GM18861 (cell line): ENCODE results near the gene KHK.

ENCODE experiments used
- ATAC-seq: cut with Tn5 transposase; IDR thresholded peaks from one replicate; pipeline ENCODE4 v1.9.1; 2021; ENCODE audit not compliant: unreplicated experiment

KHK gene

DNA sequence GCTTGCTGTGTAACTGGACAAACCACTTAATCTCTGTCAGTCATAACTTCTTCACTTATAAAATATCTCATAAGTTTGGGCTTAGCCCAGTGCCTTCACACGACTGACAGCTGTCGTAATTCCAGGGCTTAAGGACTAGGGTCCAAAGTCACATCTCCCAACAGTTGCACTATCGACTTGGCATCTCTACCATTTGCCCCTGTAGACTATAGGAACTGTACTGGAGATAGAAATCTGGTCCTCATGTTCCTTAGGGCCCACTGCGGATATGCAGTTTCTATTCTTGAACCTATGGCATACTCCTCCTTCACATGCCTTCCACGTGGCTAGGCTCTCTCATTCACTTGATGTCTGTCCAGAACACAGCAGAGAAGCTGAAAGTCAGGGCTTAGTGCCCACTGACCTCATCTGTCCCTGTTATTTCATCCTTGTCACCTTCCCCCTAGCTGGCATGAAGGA, 39.7 kb downstream of the KHK start:
- no peak for ATAC-seq

DNA sequence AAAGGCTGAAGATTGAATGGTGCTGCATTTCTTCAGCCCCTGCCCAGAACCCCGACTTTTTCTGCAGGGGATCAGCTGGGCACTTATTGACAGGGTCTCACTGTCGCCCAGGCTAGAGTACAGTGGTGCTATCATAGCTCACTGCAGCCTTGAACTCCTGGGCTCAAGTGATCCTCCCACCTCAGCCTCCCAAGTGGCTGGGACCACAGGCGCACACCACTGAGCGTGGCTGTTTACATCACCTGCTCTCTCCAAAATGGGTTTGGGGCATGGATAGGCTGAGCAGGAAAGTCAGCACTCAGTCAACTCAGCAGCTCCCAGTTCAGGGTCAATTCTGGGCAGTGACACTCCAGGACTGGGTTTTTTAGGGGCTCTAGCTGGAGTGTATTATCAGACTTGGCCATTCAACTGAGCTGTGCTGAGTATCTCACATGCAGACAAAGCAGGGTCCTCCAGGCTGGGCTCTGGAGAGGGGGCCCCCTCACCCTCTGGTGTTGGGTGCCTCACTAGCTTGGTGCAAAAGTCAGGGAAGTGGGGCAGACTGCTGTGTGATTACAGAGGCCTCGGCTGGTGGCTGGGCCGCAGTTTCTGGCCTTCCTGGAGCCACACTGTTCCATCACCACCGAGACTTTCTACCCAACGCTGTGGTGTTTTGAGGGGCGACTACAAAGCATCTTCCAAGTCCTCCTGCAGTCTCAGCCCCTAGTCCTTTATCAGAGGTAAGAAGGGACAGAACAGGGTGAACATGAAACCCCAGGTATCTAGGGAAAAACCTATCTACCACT, 41.5 kb downstream of the KHK start:
- no peak for ATAC-seq

DNA sequence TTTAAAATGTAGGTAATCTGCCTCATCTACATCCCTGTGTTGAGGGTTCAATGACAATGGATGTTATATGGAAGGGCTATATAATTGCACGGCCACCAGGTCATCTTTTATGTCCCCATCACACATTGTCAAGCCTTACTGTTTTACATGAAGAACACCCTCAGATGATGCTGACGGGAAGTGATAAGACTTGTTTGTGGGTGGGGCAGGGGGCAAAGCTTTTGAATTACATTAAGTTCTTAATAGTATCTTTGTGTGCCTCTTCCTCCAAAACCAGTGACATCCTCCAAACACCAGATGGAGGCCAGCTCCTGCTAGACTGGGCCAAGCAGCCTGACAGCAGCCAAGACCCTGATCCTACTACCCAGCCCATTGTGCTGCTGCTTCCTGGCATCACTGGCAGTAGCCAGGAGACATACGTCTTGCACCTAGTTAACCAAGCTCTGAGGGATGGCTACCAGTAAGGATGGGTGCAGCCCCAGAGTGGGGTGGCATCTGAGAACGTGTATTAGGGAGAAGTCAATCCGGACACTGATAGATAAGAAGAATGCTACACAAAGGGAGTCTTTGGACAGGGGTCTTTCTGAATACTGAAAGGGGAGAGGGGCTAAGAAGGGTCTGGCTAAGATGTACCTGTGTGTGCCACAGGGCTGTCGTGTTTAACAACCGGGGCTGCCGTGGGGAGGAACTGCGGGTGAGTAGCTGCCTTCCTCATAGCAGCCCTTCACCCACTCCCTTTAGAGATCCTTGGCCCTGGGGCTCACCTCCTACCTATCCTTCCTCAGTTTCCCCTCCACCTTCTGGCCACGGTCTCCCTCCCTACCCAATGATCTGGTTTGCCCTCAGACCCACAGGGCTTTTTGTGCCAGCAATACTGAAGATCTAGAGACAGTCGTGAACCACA, 42.3 kb downstream of the KHK start:
- no peak for ATAC-seq

DNA sequence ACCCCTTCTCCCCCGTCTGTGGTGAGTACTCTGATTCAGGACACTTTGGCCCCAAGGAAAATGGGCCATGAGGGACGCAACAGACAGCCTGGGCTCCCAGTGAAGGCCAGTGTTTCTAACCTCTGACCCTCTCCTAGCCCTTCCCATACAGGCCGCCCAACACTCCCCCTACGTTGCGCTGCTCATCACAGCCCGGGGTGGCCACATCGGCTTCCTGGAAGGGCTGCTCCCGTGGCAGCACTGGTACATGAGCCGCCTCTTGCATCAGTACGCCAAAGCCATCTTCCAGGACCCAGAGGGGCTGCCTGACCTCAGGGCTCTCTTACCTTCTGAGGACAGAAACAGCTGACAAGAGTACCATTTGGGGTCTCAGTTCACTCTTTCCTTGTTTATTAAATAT, 43.8 kb downstream of the KHK start:
- ATAC-seq, result no peak

DNA sequence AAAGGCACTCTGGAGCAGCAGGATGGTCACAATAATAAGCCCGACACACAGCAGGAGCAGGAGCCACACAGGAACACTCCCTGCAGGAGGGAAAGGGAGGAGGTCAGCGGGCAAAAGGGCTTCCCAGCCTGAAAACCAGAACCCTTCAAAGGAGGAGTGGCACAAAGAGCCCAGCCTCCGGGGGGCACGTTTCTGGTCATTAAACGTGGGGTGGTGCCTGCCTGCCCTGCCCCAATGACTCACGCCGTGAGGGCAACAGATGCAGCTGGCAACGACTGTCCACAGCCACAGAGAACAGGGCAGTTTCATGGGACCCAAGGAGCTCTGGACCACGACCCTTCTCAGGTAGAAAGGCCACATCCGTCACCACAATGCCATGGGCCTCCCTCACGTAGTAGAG, 44.9 kb downstream of the KHK start:
- no peak for ATAC-seq

DNA sequence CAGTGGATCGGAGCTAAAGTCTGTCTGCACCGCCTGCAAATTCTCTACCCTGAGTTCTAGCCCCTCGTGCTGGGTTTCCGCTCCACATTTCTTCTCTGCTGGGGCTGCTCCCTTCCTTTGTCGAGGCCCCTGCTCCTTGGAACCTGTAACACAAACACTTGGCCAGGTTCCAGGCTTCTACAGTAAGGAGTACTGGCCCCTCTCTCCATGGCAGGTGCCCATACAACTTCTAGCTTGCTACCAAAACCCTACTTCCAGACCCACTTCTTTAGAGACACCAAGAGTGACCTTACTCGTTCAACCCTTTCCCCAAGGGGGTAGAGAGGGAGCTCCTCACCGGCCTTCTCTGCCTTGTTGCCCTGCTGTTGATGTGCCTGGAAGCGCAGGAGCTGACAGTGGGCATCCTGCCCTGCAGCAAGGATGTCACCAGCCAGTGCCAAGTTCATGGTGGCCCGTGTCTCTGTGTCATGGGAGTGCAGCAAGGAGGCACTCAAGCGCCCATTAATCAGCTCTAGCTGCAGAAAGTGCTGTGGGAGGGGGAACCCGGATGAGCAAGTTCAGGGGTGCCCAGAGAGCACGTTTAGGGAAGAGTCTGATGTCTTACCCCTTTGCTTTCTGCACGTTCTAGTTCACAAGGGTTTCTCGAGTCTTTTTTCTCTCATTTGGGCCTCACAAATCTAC, 46.8 kb downstream of the KHK start:
- no peak for ATAC-seq

DNA sequence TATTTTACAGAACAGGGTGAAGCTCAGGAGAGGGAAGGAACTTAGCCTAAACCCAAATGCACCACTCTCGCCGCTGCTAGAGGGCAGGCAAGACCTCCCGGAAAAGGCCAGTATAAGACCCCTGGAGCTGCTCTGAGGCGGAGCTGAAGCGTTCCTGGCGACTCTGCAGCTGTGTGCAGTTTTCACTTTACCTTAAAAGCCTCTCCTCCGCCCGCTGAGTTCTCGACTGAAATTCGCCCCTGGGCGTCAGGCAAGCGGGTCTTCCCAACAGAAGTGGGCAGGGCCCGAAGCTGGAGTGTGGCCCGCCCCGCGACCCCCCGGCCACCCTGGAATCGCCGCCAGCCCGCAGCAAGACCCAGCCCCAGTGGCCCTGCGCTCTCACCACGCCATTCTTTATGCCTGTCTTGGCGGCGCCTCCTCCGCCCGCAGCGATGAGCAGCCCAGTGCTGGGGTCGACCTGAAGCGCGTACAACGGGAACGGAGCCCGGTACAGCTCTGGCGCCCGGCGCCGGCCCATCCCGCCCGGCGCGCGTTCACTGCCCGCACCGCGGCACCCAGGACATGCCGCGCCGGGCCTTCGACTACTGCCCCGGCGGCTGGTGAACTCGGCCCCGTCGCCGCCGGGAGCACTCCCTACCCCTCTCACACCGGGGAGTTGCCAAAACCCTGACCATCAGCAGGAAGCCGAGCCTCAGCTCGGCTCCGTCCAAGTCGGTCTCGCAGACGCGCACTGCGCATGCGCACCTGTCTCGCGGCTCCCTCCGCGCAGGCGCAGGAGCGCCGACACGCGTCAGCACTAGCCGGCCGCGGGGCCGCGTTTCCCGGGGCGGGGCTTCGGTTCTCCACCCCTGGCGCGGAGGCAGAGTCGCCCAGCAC, 47.6 kb downstream of the KHK start, which contains the start of gene PREB:
TSS of gene PREB (minus strand) at position 732 of the 876 bp plus-strand sequence. CDS start at position 517, 215 bp downstream.
- peak; percentile 83 for ATAC-seq

DNA sequence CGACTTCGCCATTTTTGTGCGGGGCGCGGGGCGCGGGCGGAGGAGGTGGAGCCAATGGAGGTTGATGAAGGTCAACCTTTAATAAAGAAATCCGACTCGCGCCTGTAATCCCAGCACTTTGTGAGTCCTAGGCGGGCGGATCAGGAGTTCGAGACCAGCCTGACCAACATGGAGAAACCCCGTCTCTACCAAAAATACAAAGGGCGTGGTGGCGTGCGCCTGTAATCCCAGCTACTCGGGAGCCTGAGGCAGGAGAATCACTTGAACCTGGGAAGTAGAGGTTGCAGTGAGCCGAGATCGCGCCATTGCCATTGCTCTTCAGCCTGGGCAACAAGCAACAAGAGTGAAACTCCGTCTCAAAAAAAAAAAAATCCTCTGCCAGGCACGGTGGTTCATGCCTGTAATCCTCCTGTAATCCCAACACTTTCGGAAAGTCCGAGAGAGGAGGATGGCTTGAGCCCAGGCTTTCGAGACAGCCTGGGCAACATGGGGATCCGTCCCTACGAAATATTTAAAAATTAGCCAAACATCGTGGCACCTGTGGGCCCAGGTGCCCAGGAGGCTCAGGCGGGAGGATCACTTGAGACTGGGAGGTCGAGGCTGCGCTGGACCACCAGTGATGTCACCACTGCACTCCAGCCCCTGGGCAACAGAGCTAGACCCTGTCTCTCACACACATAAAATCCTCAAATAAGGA, 48.4 kb downstream of the KHK start:
- ATAC-seq, result no peak

DNA sequence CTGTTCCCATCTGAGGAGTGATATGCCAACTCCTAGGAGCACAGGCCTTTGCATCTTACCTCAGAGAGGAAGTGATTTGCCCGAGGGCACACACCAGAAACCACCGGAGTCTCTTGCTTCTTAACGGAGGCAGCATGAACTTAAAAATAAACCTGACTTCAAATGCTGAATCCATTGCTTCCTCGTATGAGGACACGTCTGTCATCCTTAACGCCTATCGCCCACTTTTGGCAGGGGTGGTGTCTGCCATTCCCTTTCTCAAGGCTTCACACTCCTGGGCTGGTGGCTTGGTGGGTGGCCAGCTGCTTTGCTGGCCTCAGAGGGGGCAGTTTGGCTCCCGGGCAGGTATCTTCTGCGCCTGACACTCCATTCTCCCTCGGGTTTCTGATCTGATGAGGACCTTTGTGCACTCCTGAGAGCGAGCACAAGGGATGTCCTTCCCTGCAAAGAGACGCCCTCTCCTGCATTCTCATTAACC, 48.9 kb downstream of the KHK start:
- ATAC-seq, result no peak

DNA sequence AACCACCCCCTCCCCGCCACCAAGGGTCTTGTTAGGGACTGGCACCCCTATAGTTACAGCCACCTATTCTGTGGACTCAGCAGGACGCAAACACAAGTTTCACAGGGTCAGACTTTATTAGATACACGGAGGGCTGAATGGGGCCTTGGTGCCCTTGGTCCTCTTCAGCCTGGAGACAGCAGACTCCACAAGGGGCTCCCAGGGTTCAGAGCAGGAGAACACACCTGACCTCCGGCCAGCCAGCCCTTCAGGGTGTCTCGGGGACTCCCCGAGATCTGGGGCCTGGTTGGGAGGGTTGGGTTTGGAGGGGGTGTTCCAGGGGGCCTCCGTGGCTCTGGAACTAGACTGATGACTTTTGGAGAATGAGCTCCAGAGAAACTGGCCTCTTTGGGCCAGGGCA, 50.2 kb downstream of the KHK start:
- no peak for ATAC-seq

DNA sequence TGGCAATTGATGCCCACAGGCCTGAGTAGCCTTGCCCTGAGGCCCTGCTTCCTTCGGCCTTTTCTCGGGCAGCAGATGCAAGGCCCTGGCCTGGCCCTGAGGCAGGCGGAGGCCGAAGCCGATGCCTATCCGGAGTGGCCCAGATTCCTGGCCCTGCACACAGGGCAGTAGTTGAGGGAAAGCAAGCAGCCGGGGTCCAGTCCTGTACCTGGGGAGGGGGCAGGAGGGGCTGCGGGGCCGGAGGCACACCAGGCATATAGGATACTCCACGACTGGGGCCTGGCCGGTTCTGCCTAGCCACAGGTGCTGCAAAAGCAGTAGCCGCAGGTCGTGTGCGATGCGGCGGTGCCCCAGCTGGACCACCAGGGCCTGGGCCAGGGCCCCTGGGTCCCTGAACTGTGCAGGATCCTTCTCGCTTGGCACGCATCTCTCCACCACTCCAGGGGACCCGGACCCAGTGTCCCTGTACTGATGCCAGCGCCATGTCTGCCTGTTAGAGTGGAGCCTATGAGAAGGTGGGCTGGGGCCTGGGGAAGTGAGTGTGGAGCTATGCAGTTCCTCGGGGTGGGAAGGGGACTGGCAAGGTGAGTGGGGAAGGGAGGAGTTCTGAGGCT, 50.9 kb downstream of the KHK start:
- ATAC-seq, result no peak

DNA sequence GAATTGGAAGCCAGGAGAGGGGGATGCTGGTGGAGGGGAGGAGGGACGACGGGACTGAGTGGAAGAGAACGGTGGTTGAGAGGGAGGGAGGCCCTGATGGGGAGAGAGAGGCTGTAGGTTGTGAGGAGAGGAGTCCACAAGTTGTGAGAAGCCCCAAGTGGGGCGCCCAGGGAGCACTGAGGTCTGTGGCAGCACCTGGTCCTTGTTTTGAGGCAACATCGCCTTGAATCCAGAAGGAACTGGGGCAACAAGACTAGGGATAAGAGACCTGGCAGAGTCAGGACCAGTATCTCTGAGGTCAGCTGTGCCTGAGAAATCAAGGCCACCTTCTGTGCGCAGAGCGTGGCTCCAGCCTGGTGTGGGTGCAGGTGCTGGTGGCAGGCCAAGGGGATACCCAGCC, 51.5 kb downstream of the KHK start:
- no peak for ATAC-seq

DNA sequence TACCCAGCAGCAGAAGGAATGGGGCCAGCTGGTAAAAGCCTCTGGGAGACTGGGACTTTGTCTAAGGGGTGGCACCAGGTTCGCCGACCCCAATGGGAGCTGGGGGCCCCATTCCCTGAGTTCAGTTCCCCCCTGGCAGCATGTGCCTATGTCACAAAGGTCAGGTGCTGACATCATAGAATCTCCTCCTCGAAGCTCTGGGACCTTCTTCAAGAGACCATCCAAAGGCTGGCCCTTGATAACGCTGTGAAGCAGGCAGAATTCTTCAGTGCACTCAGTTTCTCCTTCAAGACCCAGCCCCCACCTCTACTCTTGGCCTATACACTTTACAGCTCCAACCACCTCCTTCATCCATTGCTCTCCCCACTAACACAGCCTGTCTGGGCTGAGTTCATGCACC, 52.7 kb downstream of the KHK start, which contains the start of gene PRR30:
TSS of gene PRR30 (minus strand) at position 101 of the 400 bp plus-strand sequence. CDS start 1,081 bp downstream, outside the sequence.
- ATAC-seq, result no peak

DNA sequence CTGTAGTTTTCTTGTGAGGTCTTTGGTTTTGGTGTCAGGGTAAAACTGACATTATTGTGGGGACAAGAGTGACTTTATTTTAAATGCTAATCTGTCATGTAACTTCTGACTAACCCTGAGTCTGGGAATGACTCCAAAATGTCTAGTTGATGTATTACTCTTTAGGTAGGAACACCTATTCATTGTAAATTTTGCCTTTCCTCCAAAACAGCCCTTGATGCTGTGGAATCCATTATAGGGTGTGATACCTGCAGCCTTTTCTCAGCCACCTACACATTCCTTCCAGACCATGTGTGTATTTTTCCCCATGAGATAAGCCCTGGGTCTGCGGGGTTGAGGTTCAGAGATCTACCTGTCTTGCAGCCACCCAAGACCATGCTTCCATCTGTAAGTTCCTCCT, 56.7 kb downstream of the KHK start:
- no peak for ATAC-seq

DNA sequence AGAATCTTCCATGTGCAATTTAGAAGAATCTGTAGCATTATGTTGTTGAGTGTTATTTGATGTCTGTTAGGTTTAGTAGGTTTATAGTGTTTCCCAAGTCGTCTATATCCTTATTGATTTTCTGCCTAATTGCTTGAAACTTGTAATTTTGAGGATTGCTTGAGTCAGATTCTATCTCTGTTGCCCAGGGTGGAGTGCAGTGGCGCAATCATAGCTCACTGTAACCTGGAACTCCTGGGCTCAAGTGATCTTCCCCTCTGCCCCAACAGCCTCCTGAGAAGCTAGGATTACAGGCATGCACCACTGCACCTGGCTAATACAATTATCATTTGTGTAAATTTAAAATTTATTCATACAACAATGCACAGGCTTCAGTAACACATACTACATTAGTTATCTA, 59.1 kb downstream of the KHK start:
- no peak for ATAC-seq

DNA sequence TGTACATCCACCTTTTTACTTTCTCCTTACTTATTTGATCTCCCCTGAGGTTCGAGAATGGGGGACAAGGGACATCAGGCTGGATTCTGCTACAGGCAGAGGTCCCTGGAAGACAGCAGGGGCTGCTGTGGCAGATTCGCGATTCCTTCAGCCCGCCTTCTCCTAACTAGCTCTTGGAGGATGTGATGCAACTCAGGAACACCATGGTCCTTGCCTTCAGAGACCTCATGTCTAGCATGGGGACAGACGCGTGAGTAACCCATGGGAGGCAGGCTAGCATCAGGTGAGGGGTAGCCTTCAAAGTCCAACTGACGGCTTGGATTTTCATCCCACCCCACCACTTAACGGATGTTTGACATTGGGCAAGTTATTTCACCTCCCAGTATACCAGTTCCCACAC, 61.4 kb downstream of the KHK start:
- ATAC-seq, result no peak

DNA sequence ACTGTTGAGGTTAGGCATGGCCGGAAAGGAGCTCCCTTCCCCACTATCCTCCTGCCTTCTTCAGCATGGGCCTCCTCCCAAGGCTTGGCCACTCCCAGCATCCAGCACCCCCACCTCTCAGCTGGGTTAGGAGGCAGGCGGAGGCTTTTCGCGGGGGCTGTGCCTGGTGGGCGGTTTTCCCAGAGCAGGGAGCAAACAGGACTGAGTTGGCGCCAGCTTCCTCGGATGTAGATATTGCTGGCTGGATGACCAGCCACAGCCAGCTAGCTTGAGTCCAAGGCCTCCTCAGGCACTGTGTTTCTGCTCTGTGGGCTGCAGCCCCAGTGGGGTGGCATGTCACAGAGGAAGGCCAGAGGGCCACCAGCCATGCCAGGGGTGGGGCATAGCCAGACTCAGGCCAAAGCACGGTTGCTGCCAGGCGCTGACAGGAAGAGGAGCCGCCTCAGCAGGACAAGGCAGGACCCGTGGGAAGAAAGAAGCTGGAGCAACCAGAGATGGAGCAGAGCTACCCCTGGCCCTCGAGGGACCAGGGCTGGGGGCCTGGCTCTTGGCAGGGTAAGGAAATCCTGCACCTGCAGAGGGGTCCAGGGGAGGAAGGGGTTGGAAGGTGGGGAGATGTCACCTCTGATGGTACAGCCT, 62.3 kb downstream of the KHK start, which contains the start of gene TCF23:
TSS of gene TCF23 (plus strand) at position 204 of the 639 bp plus-strand sequence. CDS start at position 334, 130 bp downstream.
- no peak for ATAC-seq

DNA sequence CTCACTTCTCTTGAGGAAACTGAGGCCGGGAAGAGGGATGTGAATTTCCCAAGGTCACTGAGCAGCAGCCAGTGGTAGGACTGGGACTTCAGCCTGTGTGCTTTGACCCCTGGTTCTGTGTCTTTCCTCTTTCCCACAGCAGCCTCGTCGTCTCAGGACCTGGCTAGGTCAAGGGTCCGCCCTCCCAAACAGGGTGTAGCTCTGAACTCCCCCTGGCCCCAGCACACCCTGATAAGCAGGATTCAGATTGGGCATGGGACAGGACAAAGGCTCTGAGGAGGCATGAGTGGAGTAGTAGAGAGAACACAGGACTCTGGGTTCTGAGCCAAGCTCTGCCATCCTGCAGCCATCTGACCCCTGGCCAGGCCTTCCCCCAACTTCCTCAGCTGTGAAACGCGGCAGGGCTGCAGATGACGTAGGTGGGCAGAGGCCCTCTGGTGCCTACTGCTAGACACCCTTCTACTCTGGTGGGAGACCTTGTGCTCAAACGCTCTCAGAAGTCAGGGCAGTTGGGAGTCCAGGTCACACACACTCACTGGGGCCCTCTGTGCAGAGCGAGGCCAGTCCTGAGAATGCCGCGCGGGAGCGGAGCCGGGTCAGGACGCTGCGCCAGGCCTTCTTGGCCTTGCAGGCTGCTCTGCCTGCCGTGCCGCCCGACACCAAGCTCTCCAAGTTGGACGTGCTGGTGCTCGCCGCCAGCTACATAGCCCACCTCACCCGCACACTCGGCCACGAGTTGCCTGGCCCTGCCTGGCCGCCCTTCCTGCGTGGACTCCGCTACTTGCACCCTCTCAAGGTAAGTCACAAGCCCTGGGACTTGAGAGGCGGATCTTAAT, 63.2 kb downstream of the KHK start:
- no peak for ATAC-seq
